Ectodermal cell (in vitro differentiated cells): ENCODE results near the gene PARK7.

Experiments
- H3K27ac ChIP-seq: 2 replicates; pipeline ENCODE4 v1.7.0; 2013; ENCODE audit warnings: mild to moderate bottlenecking, low read depth, low read length; ENCODE audit not compliant: insufficient read depth, poor library complexity, severe bottlenecking
- H3K27me3 ChIP-seq: 2 replicates; pipeline ENCODE4 v1.7.0; 2013; ENCODE audit warnings: mild to moderate bottlenecking, low read length; ENCODE audit not compliant: insufficient read depth, control insufficient read depth, poor library complexity, severe bottlenecking
- H3K36me3 ChIP-seq: one replicate; pipeline ENCODE4 v1.7.0; 2013; ENCODE audit warnings: low read length; ENCODE audit not compliant: control insufficient read depth, insufficient read depth
- H3K4me1 ChIP-seq: one replicate; pipeline ENCODE4 v1.7.0; 2013; ENCODE audit warnings: low read length; ENCODE audit not compliant: control insufficient read depth, insufficient read depth
- H3K4me3 ChIP-seq: 2 replicates; pipeline ENCODE4 v1.7.0; 2013; ENCODE audit warnings: low read depth, low read length, control low read depth; ENCODE audit not compliant: insufficient read depth
- H3K9me3 ChIP-seq: 2 replicates; pipeline ENCODE4 v1.7.0; 2013; ENCODE audit warnings: mild to moderate bottlenecking, low read length, moderate library complexity; ENCODE audit not compliant: control insufficient read depth
- WGBS, 2 experiments: methylation state at CpG; one replicate each; pipeline ENCODE4 v1.1.7; 2013; ENCODE audit warnings: missing lambda C conversion rate in 2 of 2; 5-methylcytosine and 5-hydroxymethylcytosine counted together

PARK7 gene

GRCh38 chr1:8010080-8010664, 48.7 kb downstream of the PARK7 start:
- peaks cover 15% of the 10 kb centered on the region for H3K36me3 ChIP-seq
- no peak overlapping the region for H3K4me3 ChIP-seq
- WGBS, 2 experiments, result 95% methylated on average over 8 of the region's 8 CpGs
- H3K4me1 ChIP-seq, result peaks cover 1% of the 10 kb centered on the region
- no peak overlapping the region for H3K27ac ChIP-seq
- no peaks in the 10 kb centered on the region for H3K27me3 ChIP-seq
- no peaks in the 10 kb centered on the region for H3K9me3 ChIP-seq

- Histone ChIP-seq H3K4me3 (no peak overlapping the region), H3K27me3 (no peaks in the 10 kb centered on the region), H3K36me3 (peaks cover 15% of the 10 kb centered on the region), H3K4me1 (peaks cover 10% of the 10 kb centered on the region), H3K27ac (no peak overlapping the region), H3K9me3 (no peaks in the 10 kb centered on the region)
- WGBS, 2 experiments, result 93 to 94% methylated on average over 4 of the region's 4 CpGs
These were observed 49.5 kb downstream of the PARK7 start for GRCh38 chr1:8011016-8011415.

GRCh38 chr1:8011923-8012858, 50.7 kb downstream of the PARK7 start:
- H3K36me3 ChIP-seq, result peaks cover 15% of the 10 kb centered on the region
- WGBS, 2 experiments, result 97 to 98% methylated on average over 7 of the region's 7 CpGs
- H3K4me3 ChIP-seq, result no peak overlapping the region
- H3K27ac ChIP-seq, result no peak overlapping the region
- H3K4me1 ChIP-seq, result peaks cover 18% of the 10 kb centered on the region
- no peaks in the 10 kb centered on the region for H3K27me3 ChIP-seq
- H3K9me3 ChIP-seq, result no peaks in the 10 kb centered on the region

- Histone ChIP-seq H3K4me1 (peaks cover 25% of the 10 kb centered on the region), H3K27me3 (no peaks in the 10 kb centered on the region), H3K36me3 (peaks cover 15% of the 10 kb centered on the region), H3K27ac (no peak overlapping the region), H3K4me3 (no peak overlapping the region), H3K9me3 (no peaks in the 10 kb centered on the region)
- WGBS, 2 experiments, result 96 to 99% methylated on average over 4 of the region's 4 CpGs
These were observed 51.4 kb downstream of the PARK7 start for GRCh38 chr1:8012955-8013354.

- peaks cover 15% of the 10 kb centered on the region for H3K36me3 ChIP-seq
- no peaks in the 10 kb centered on the region for H3K27me3 ChIP-seq
- H3K4me1 ChIP-seq, result peaks cover 30% of the 10 kb centered on the region
- WGBS, 2 experiments, result 94 to 95% methylated on average over 11 of the region's 11 CpGs
- no peaks in the 10 kb centered on the region for H3K9me3 ChIP-seq
- H3K27ac ChIP-seq, result no peak overlapping the region
- H3K4me3 ChIP-seq, result no peak overlapping the region
These were observed 51.9 kb downstream of the PARK7 start for GRCh38 chr1:8013399-8013798.

GRCh38 chr1:8013800-8014199, 52.3 kb downstream of the PARK7 start:
- Histone ChIP-seq H3K4me1 (peaks cover 32% of the 10 kb centered on the region), H3K27ac (no peak overlapping the region), H3K27me3 (no peaks in the 10 kb centered on the region), H3K36me3 (peaks cover 15% of the 10 kb centered on the region), H3K9me3 (no peaks in the 10 kb centered on the region), H3K4me3 (no peak overlapping the region)
- WGBS, 2 experiments, result 93 to 95% methylated on average over 6 of the region's 6 CpGs

GRCh38 chr1:8014381-8014988, 53.0 kb downstream of the PARK7 start:
- Histone ChIP-seq H3K27me3 (no peaks in the 10 kb centered on the region), H3K36me3 (peaks cover 15% of the 10 kb centered on the region), H3K27ac (no peak overlapping the region), H3K4me3 (no peak overlapping the region), H3K4me1 (peaks cover 39% of the 10 kb centered on the region), H3K9me3 (no peaks in the 10 kb centered on the region)
- WGBS, 2 experiments, result 96 to 97% methylated on average over 10 of the region's 10 CpGs

GRCh38 chr1:8015036-8015808, 53.7 kb downstream of the PARK7 start:
- WGBS, 2 experiments, result 50 to 54% methylated on average over 8 of the region's 8 CpGs
- H3K4me1 ChIP-seq, result peaks cover 46% of the 10 kb centered on the region
- no peak overlapping the region for H3K27ac ChIP-seq
- no peaks in the 10 kb centered on the region for H3K27me3 ChIP-seq
- peaks cover 15% of the 10 kb centered on the region for H3K36me3 ChIP-seq
- no peak overlapping the region for H3K4me3 ChIP-seq
- no peaks in the 10 kb centered on the region for H3K9me3 ChIP-seq

- H3K27ac ChIP-seq, result no peak overlapping the region
- 86 to 95% methylated on average over 1 to 2 of the region's 2 CpGs for WGBS, 2 experiments
- no peaks in the 10 kb centered on the region for H3K27me3 ChIP-seq
- H3K4me3 ChIP-seq, result no peak overlapping the region
- H3K9me3 ChIP-seq, result no peaks in the 10 kb centered on the region
- H3K36me3 ChIP-seq, result peaks cover 15% of the 10 kb centered on the region
- peaks cover 51% of the 10 kb centered on the region for H3K4me1 ChIP-seq
These were observed 54.3 kb downstream of the PARK7 start for GRCh38 chr1:8015809-8016165.
